PC-9 (cell line): ENCODE data around the gene SPPL2B.

Experiments
- CTCF ChIP-seq: fragments of 200-600 bp; sonication (generic); conservative IDR thresholded peaks from 2 replicates; pipeline ENCODE4 v1.6.1; 2017; ENCODE audit warnings: mixed run types, antibody characterized with exemption, mild to moderate bottlenecking, moderate library complexity
- EZH2 ChIP-seq: fragments of 200-600 bp; sonication (generic); IDR thresholded peaks from 2 replicates; pipeline ENCODE4 v1.8.0; 2017; ENCODE audit warnings: antibody characterized with exemption, low read depth

GRCh38 chr19:2280633-2281264, 47.7 kb upstream of the SPPL2B start:
- TF ChIP-seq CTCF (no peak), EZH2 (no peak)
